DOHH2 (cell line): ENCODE measurements around the gene ZNF839.
"Not testable (repeated sequence)": the region's sequence is repeated elsewhere in the genome, so short reads cannot be mapped to it uniquely, and the experiment has no call there.

Experiments
- CTCF ChIP-seq: fragments of 200-600 bp; sonication (generic); IDR thresholded peaks from one replicate; pipeline ENCODE4 v1.5.1; 2014; ENCODE audit warnings: antibody characterized with exemption, mild to moderate bottlenecking, low read depth, low read length; ENCODE audit not compliant: poor library complexity, severe bottlenecking
- EZH2phosphoT487 ChIP-seq: fragments of 200-600 bp; sonication (generic); IDR thresholded peaks from 2 replicates; pipeline ENCODE4 v1.6.1; 2017; ENCODE audit warnings: borderline replicate concordance, mild to moderate bottlenecking, antibody characterized with exemption, low read length, moderate library complexity, mixed read lengths

- TF ChIP-seq CTCF, EZH2phosphoT487: not testable (repeated sequence)
Observed at GRCh38 chr14:102298303-102299070, 21.1 kb upstream of the ZNF839 start.
